Panc1 (cell line): ENCODE measurements around the gene ZNF792.

Experiments
- POLR2AphosphoS5 ChIP-seq: IDR thresholded peaks from 2 replicates; pipeline ENCODE4 v1.6.1; 2012; ENCODE audit warnings: mild to moderate bottlenecking, low read depth, low read length, moderate library complexity
- TF ChIP-seq, protein P1 (sequence below): fragments of 450-650 bp; IDR thresholded peaks from 2 replicates; pipeline ENCODE4 v1.5.1; 2017; ENCODE audit warnings: mild to moderate bottlenecking

DNA sequence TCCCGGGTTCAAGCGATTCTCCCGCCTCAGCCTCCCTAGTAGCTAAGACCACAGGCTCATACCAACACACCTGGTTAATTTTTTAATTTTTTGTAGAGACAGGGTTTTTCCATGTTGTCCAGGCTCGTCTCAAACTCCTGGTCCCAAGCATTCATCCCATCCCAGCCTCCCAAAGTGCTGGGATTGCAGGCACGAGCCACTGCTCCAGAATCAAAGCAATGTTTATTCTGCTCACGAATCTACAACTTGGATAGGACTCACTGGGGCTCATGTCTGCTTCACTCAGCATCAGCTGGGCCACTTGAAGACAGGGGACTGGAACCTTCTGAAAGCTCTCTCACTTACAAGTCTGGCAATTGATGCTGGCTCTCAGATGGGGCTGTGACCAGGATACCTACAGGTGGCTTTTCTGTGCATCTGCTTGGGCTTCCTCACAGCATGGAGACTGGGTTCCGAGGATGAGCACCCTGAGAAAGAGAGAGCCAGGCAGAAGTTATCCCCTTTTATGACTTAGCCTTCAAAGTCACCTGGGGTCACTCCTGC lies 8.2 kb upstream of the ZNF792 start:
- TF ChIP-seq POLR2AphosphoS5, result no peak
- TF ChIP-seq, protein P1, sequence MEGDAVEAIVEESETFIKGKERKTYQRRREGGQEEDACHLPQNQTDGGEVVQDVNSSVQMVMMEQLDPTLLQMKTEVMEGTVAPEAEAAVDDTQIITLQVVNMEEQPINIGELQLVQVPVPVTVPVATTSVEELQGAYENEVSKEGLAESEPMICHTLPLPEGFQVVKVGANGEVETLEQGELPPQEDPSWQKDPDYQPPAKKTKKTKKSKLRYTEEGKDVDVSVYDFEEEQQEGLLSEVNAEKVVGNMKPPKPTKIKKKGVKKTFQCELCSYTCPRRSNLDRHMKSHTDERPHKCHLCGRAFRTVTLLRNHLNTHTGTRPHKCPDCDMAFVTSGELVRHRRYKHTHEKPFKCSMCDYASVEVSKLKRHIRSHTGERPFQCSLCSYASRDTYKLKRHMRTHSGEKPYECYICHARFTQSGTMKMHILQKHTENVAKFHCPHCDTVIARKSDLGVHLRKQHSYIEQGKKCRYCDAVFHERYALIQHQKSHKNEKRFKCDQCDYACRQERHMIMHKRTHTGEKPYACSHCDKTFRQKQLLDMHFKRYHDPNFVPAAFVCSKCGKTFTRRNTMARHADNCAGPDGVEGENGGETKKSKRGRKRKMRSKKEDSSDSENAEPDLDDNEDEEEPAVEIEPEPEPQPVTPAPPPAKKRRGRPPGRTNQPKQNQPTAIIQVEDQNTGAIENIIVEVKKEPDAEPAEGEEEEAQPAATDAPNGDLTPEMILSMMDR, result no peak
